Neural progenitor cell (in vitro differentiated cells): Measurements from ENCODE around the gene RASGEF1B. TPM values are rescaled to one million over a fixed set of nuclear protein-coding genes. Genes with fewer than 3 reads are reported as not detected.

Experiments used
- DNase-seq: peaks from one replicate; pipeline ENCODE4 v3.0.0-alpha.2; 2016; ENCODE audit warnings: low spot score
- H2AFZ ChIP-seq: fragments of 200-600 bp; sonication (generic); replicated peaks from 2 replicates; pipeline ENCODE4 v1.6.1; 2016; ENCODE audit warnings: antibody characterized with exemption
- H3F3A ChIP-seq: fragments of 200-600 bp; sonication (generic); 2 replicates; pipeline ENCODE4 v1.6.1; 2016; ENCODE audit warnings: antibody characterized with exemption, low read depth
- H3K27ac ChIP-seq: fragments of 200-600 bp; sonication (generic); 2 replicates; pipeline ENCODE4 v1.5.1; 2016; ENCODE audit warnings: mild to moderate bottlenecking
- H3K27me3 ChIP-seq: fragments of 200-600 bp; sonication (generic); 2 replicates; pipeline ENCODE4 v1.6.1; 2016; ENCODE audit warnings: mild to moderate bottlenecking, moderate library complexity
- H3K36me3 ChIP-seq: fragments of 200-600 bp; sonication (generic); 2 replicates; pipeline ENCODE4 v1.5.1; 2016
- H3K4me1 ChIP-seq: fragments of 200-600 bp; sonication (generic); 2 replicates; pipeline ENCODE4 v1.6.1; 2016; ENCODE audit warnings: mixed run types
- H3K4me2 ChIP-seq: fragments of 200-600 bp; sonication (generic); 2 replicates; pipeline ENCODE4 v1.6.1; 2016
- H3K4me3 ChIP-seq: fragments of 200-600 bp; sonication (generic); 2 replicates; pipeline ENCODE4 v1.5.1; 2016
- H3K79me2 ChIP-seq: fragments of 200-600 bp; sonication (generic); 2 replicates; pipeline ENCODE4 v1.6.1; 2016; ENCODE audit warnings: low read depth
- H3K9ac ChIP-seq: fragments of 200-600 bp; sonication (generic); 2 replicates; pipeline ENCODE4 v1.6.1; 2016
- H3K9me3 ChIP-seq: fragments of 200-600 bp; sonication (generic); 2 replicates; pipeline ENCODE4 v1.5.1; 2016; ENCODE audit warnings: low read depth
- H4K20me1 ChIP-seq: fragments of 200-600 bp; sonication (generic); 2 replicates; pipeline ENCODE4 v1.6.1; 2016; ENCODE audit warnings: low read depth
- H3K27ac Mint-ChIP-seq: 3 replicates; pipeline ENCODE4 v1.8.0; 2021; ENCODE audit warnings: mixed read lengths
- H3K27me3 Mint-ChIP-seq: 2 replicates; pipeline ENCODE4 v1.8.0; 2022; ENCODE audit warnings: low read depth, mild to moderate bottlenecking, inconsistent platforms, moderate library complexity, mixed read lengths; ENCODE audit not compliant: insufficient read depth
- H3K36me3 Mint-ChIP-seq: 3 replicates; pipeline ENCODE4 v1.8.0; 2021; ENCODE audit warnings: mixed read lengths
- H3K4me1 Mint-ChIP-seq: 3 replicates; pipeline ENCODE4 v1.8.0; 2021; ENCODE audit warnings: mixed read lengths
- H3K4me3 Mint-ChIP-seq: 3 replicates; pipeline ENCODE4 v1.8.0; 2021; ENCODE audit warnings: mild to moderate bottlenecking, moderate library complexity, mixed read lengths
- H3K9me3 Mint-ChIP-seq: 3 replicates; pipeline ENCODE4 v1.8.0; 2020; ENCODE audit warnings: mixed read lengths
- EZH2 ChIP-seq: fragments of 200-600 bp; sonication (generic); IDR thresholded peaks from 2 replicates; pipeline ENCODE4 v1.6.1; 2017; ENCODE audit warnings: antibody characterized with exemption, mild to moderate bottlenecking, moderate library complexity
- EZH2phosphoT487 ChIP-seq: fragments of 200-600 bp; sonication (generic); IDR thresholded peaks from 2 replicates; pipeline ENCODE4 v1.6.1; 2017; ENCODE audit warnings: antibody characterized with exemption
- total RNA-seq: library from RNA; depleted of rRNA; stranded (reverse); fragments of >200 nt; gene quantifications from 2 replicates; pipeline ENCODE4 v1.2.3, GENCODE V29; 2015; ENCODE audit warnings: low replicate concordance
- TF ChIP-seq, protein P1 (sequence below): fragments of 200-600 bp; sonication (generic); IDR thresholded peaks from 2 replicates; pipeline ENCODE4 v1.5.1; 2017; ENCODE audit warnings: antibody characterized with exemption, mild to moderate bottlenecking

The RASGEF1B gene
- total RNA-seq, 1 donor from 2014 or later: 9.4 TPM

DNA sequence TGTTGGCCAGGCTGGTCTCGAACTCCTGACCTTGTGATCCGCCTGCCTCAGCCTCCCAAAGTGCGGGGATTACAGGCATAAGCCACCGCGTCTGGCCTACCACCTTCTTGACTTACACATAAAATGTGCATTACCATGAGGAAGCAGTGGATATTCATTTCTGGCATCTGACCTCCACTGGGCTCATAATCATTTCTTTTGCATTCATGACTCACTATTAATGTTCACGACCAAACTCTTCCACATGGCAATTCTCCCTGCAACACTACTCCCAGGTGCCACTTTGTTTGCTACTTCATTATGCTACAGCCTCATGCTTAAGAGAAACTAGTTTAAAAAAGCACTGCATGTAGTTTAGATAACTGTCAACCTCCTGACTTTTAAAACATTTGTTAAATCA, 22.7 kb downstream of the RASGEF1B start:
- H3F3A ChIP-seq: no peaks in the 10 kb centered on the region
- no peak overlapping the region for H3K9ac ChIP-seq
- no peaks in the 10 kb centered on the region for H3K36me3 ChIP-seq
- no peaks in the 10 kb centered on the region for H3K27me3 ChIP-seq
- H3K79me2 ChIP-seq: no peaks in the 10 kb centered on the region
- no peak for TF ChIP-seq EZH2phosphoT487
- no peak for TF ChIP-seq EZH2
- no peaks in the 10 kb centered on the region for H3K9me3 ChIP-seq
- no peak overlapping the region for H3K27ac Mint-ChIP-seq
- peaks cover 10% of the 10 kb centered on the region for H3K36me3 Mint-ChIP-seq
- no peak overlapping the region for H3K4me3 ChIP-seq
- H3K27me3 Mint-ChIP-seq: no peaks in the 10 kb centered on the region
- H3K4me2 ChIP-seq: no peak overlapping the region
- H2AFZ ChIP-seq: no peak overlapping the region
- no peaks in the 10 kb centered on the region for H3K4me1 ChIP-seq
- no peak overlapping the region for H3K4me3 Mint-ChIP-seq
- no peak overlapping the region for H3K27ac ChIP-seq
- no peak for DNase-seq
- H3K4me1 Mint-ChIP-seq: peaks cover 4% of the 10 kb centered on the region
- H4K20me1 ChIP-seq: no peaks in the 10 kb centered on the region
- no peaks in the 10 kb centered on the region for H3K9me3 Mint-ChIP-seq

DNA sequence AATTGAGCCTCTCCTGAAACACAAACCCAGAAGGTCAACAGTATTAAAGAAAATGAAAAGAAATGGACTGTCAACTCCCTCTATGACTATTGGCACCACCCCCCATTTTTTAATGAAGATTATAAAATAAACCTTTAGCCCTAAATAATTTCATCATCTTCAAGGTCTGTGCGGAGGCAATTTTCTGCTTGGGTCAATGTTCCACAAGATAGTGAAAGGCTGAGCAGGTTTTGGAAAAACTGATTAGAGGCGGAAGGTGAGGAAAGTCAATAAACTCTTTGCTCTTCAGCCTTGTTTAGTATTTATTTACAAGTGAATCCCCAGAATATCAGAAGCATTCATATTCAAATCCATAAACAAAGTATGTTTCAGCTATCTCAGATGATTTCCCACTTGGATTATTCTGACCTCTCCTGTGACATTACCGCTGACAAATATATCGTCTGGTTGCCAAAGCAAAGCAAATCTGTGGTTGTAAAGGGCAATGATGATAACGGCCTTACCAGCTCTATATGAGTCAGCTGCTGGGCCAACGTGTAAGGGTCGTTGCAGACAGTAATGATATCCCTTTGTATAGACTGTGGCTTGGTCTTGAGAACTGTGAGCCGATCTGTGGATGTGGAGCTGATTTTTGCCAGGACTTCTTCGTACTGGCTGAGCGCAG, 24.0 kb downstream of the RASGEF1B start:
- Histone ChIP-seq H3K27ac (no peak overlapping the region), H3K9me3 (no peaks in the 10 kb centered on the region), H3K4me3 (no peak overlapping the region), H3K9ac (no peak overlapping the region), H4K20me1 (no peaks in the 10 kb centered on the region), H3K36me3 (no peaks in the 10 kb centered on the region), H3F3A (no peaks in the 10 kb centered on the region), H3K4me1 (no peaks in the 10 kb centered on the region), H3K27me3 (no peaks in the 10 kb centered on the region), H3K79me2 (no peaks in the 10 kb centered on the region), H2AFZ (no peak overlapping the region), H3K4me2 (no peak overlapping the region)
- H3K4me3 Mint-ChIP-seq: no peak overlapping the region
- peaks cover 2% of the 10 kb centered on the region for H3K9me3 Mint-ChIP-seq
- no peak overlapping the region for H3K27ac Mint-ChIP-seq
- no peak for DNase-seq
- no peak for TF ChIP-seq EZH2
- TF ChIP-seq, protein P1, sequence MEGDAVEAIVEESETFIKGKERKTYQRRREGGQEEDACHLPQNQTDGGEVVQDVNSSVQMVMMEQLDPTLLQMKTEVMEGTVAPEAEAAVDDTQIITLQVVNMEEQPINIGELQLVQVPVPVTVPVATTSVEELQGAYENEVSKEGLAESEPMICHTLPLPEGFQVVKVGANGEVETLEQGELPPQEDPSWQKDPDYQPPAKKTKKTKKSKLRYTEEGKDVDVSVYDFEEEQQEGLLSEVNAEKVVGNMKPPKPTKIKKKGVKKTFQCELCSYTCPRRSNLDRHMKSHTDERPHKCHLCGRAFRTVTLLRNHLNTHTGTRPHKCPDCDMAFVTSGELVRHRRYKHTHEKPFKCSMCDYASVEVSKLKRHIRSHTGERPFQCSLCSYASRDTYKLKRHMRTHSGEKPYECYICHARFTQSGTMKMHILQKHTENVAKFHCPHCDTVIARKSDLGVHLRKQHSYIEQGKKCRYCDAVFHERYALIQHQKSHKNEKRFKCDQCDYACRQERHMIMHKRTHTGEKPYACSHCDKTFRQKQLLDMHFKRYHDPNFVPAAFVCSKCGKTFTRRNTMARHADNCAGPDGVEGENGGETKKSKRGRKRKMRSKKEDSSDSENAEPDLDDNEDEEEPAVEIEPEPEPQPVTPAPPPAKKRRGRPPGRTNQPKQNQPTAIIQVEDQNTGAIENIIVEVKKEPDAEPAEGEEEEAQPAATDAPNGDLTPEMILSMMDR: no peak
- H3K27me3 Mint-ChIP-seq: no peaks in the 10 kb centered on the region
- H3K4me1 Mint-ChIP-seq: peaks cover 4% of the 10 kb centered on the region
- peaks cover 11% of the 10 kb centered on the region for H3K36me3 Mint-ChIP-seq

DNA sequence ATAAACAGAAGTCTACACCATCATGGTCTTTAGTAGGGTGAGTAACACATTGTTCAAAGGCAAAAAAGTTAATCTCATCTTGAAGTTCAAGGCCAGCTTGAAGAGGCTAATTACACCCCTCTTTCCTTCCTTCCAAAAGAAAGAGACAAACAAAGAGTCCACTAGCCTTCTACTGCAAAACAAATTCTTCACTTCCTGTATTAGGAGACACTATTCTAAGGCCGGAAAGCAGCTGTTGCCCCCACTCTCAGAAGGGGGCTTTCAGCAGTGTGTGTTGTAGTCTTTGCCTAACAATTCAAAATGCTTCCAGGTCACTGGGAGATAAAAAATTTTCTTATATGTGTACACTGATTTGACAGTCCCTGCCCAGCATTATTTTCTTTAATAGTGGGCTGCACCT, 25.1 kb downstream of the RASGEF1B start:
- H3K27ac Mint-ChIP-seq: no peak overlapping the region

DNA sequence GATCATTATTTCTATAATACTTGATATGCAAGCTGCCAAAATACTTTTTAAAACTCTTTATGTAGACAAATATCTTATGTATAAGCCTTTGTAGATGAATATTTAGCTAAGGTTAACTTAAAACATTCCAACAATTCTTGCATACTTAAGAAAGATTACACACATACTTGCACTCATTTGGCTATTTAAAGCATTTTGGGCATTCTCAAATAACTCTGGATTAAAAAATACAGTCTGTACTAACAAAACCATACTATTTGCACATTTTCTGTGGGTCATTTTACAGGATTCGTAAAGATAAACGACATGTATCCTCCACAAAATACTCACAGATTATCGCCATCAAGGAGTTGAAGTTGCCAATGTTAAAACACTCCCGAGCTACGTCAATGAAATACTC, 26.5 kb downstream of the RASGEF1B start:
- H3K36me3 Mint-ChIP-seq: peaks cover 11% of the 10 kb centered on the region
- H3K9me3 Mint-ChIP-seq: peaks cover 2% of the 10 kb centered on the region
- no peaks in the 10 kb centered on the region for H3K27me3 Mint-ChIP-seq
- no peak overlapping the region for H3K9ac ChIP-seq
- no peak overlapping the region for H2AFZ ChIP-seq
- TF ChIP-seq, protein P1: no peak
- TF ChIP-seq EZH2phosphoT487 (no peak), EZH2 (no peak)
- no peaks in the 10 kb centered on the region for H4K20me1 ChIP-seq
- no peaks in the 10 kb centered on the region for H3K27me3 ChIP-seq
- no peak overlapping the region for H3K27ac Mint-ChIP-seq
- H3K27ac ChIP-seq: no peak overlapping the region
- no peaks in the 10 kb centered on the region for H3K79me2 ChIP-seq
- H3F3A ChIP-seq: no peaks in the 10 kb centered on the region
- H3K4me3 Mint-ChIP-seq: no peak overlapping the region
- no peaks in the 10 kb centered on the region for H3K9me3 ChIP-seq
- peaks cover 3% of the 10 kb centered on the region for H3K4me1 ChIP-seq
- no peak overlapping the region for H3K4me3 ChIP-seq
- peaks cover 7% of the 10 kb centered on the region for H3K4me1 Mint-ChIP-seq
- H3K4me2 ChIP-seq: no peak overlapping the region
- peaks cover 6% of the 10 kb centered on the region for H3K36me3 ChIP-seq
- DNase-seq: no peak

More for the DNA sequence above, 25.1 kb downstream of the RASGEF1B start:
- Histone ChIP-seq H3K79me2 (no peaks in the 10 kb centered on the region), H3K27ac (no peak overlapping the region), H3K36me3 (no peaks in the 10 kb centered on the region), H3K27me3 (no peaks in the 10 kb centered on the region), H3K4me3 (no peak overlapping the region), H3K4me2 (no peak overlapping the region), H3K9ac (no peak overlapping the region), H2AFZ (no peak overlapping the region), H3F3A (no peaks in the 10 kb centered on the region), H3K9me3 (no peaks in the 10 kb centered on the region), H4K20me1 (no peaks in the 10 kb centered on the region), H3K4me1 (no peaks in the 10 kb centered on the region)
- no peak overlapping the region for H3K4me3 Mint-ChIP-seq
- peaks cover 2% of the 10 kb centered on the region for H3K9me3 Mint-ChIP-seq
- H3K27me3 Mint-ChIP-seq: no peaks in the 10 kb centered on the region
- peaks cover 4% of the 10 kb centered on the region for H3K4me1 Mint-ChIP-seq
- DNase-seq: no peak
- TF ChIP-seq, protein P1: no peak
- TF ChIP-seq EZH2phosphoT487 (no peak), EZH2 (no peak)
- peaks cover 11% of the 10 kb centered on the region for H3K36me3 Mint-ChIP-seq
